ENCODE measurements around the gene HNRNPA2B1. TPM values are rescaled to one million over a fixed set of nuclear protein-coding genes. Genes with fewer than 3 reads are reported as not detected.

HNRNPA2B1 gene
- polyA plus RNA-seq, 1 experiment, result 493 TPM

DNA sequence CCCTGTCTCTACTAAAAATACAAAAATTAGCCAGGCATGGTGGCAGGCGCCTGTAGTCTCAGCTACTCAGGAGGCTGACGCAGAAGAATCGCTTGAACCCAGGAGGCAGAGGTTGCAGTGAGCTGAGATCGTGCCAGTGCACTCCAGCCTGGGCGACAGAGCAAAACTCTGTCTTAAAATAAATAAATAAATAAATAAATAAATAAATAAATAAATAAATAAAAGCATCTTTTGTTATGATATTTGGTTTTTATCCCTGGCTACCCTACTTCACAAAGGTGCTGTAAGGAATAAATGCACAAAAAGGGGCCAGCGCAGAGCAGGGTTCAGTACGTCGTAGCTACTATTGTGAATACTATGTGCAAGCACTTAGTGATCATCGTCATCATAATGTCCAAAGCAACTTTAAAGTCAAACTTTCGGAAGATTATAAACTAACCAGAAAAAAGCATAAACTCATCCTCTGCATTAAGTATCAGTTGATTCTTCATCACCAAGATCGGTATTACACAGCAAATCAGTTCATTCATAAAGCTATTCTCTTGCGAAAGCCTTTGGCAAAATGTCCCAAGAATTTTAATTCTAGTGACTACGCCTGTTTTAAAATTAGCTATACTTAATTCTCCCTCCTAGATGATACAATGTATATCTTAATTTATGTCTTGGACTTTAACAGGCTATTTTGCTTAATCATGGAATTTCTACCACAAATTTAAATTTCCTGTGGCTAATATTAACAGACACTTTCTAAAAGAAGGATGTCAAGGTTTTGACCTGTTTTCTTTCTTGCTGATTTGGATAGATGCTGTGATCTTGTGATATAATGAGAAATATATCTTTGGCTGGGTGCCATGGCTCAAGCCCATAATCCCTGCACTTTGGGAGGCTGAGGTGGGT, 56.1 kb downstream of the HNRNPA2B1 start:
- Histone ChIP-seq H3K27ac (ENCODE audit: low read depth, low read length) (no peak overlapping the region), H3K9me3 (ENCODE audit: control insufficient read depth, insufficient read depth, low read length) (no peaks in the 10 kb centered on the region; the same call in 1 of the 2 replicates), H3K27me3 (ENCODE audit: control insufficient read depth, insufficient read depth, low read length) (no peaks in the 10 kb centered on the region), H3K4me3 (ENCODE audit: low read depth, low read length) (no peak overlapping the region)
- POLR2A ChIA-PET, result interaction anchor here (0.6 to 1.5 kb wide), 2 partner anchors 56 to 768 kb away, joined by 3 to 4 read pairs; partner anchors contain the start of gene HNRNPA2B1
- no peak for DNase-seq (ENCODE audit: low read depth, low spot score)
- CTCF ChIA-PET, result interaction anchor here (0.8 to 1.0 kb wide), 2 partner anchors 32 to 55 kb away, joined by 3 read pairs; no protein-coding TSS in a partner anchor
- TF ChIP-seq, protein P1, sequence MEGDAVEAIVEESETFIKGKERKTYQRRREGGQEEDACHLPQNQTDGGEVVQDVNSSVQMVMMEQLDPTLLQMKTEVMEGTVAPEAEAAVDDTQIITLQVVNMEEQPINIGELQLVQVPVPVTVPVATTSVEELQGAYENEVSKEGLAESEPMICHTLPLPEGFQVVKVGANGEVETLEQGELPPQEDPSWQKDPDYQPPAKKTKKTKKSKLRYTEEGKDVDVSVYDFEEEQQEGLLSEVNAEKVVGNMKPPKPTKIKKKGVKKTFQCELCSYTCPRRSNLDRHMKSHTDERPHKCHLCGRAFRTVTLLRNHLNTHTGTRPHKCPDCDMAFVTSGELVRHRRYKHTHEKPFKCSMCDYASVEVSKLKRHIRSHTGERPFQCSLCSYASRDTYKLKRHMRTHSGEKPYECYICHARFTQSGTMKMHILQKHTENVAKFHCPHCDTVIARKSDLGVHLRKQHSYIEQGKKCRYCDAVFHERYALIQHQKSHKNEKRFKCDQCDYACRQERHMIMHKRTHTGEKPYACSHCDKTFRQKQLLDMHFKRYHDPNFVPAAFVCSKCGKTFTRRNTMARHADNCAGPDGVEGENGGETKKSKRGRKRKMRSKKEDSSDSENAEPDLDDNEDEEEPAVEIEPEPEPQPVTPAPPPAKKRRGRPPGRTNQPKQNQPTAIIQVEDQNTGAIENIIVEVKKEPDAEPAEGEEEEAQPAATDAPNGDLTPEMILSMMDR (IDR thresholded peaks at IDR 0.05; ENCODE audit: low read depth, low read length), result no peak

DNA sequence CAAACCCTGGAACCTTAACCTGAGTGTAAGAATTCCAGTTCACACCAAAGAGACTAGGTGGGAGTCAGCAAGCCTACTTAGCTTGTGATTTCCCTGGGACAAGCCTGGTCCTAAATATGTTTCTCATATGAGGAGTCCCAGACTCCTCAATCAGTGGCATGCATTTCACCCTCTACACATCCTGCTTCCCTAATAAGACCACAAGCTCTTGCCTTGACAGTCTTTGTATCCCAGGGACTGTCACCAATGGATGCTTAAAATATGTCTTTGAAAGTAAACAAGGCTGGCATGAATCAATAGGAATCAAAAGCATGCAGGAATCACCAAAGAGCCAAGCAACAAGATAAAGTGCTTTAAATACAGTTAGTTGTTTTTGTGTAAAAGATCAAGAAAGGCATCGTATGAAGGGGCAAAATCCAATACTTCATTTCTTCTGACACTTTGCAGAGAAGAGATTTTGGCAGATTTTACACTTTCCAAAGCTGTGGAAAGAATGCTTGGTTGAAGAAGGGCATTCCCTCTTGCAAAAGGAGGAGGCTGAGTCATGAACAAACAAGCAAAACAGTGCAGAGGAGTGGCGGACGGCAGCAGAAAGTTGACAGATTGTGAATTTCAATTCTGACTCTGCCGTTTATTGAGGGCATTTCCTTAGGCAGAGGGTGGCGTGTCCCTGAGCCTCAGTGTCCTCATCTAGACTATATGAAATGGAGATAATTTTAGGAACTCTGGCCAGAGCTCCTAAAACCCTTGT, 57.1 kb downstream of the HNRNPA2B1 start:
- DNase-seq (ENCODE audit: low read depth, low spot score), result no peak
- ChIA-PET POLR2A (interaction anchor here (1.5 kb wide), 1 partner anchor 57 kb away, joined by 4 read pairs; the partner anchor contains the start of gene HNRNPA2B1), CTCF (interaction anchor here (0.8 to 1.2 kb wide), 4 partner anchors 31 to 226 kb away, joined by 3 read pairs; no protein-coding TSS in a partner anchor)
- Histone ChIP-seq H3K9me3 (ENCODE audit: control insufficient read depth, insufficient read depth, low read length) (no peaks in the 10 kb centered on the region; the same call in 1 of the 2 replicates), H3K4me3 (ENCODE audit: low read depth, low read length) (no peak overlapping the region), H3K27me3 (ENCODE audit: control insufficient read depth, insufficient read depth, low read length) (no peaks in the 10 kb centered on the region), H3K27ac (ENCODE audit: low read depth, low read length) (no peak overlapping the region)
- TF ChIP-seq, protein P1 (IDR thresholded peaks at IDR 0.05; ENCODE audit: low read depth, low read length), result no peak

DNA sequence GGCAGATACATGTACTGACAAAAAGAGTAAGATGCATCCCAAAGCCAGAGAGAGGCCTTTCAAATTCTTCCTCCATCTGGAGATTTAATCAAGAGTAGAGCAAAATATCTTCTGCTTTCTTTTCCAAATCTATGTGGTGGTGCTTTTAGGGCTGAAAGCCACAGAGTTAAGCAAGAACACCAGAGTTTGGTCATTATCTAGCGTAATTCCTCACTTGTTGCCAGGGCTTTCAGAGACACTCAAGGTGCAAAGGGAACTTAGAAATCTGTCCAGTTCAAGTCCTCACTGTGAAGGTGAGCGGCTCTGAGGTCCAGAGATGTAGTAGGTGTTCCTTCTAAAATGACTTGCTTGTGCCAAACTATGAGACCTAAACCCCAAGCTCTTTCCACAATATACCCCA, 59.5 kb downstream of the HNRNPA2B1 start:
- TF ChIP-seq, protein P1 (IDR thresholded peaks at IDR 0.05; ENCODE audit: low read depth, low read length), result no peak
- Histone ChIP-seq H3K27me3 (ENCODE audit: control insufficient read depth, insufficient read depth, low read length) (no peaks in the 10 kb centered on the region), H3K4me3 (ENCODE audit: low read depth, low read length) (no peak overlapping the region), H3K27ac (ENCODE audit: low read depth, low read length) (no peak overlapping the region), H3K9me3 (ENCODE audit: control insufficient read depth, insufficient read depth, low read length) (no peaks in the 10 kb centered on the region)
- POLR2A ChIA-PET, result no interaction called here
- CTCF ChIA-PET, result no interaction called here
- no peak for DNase-seq (ENCODE audit: low read depth, low spot score)

DNA sequence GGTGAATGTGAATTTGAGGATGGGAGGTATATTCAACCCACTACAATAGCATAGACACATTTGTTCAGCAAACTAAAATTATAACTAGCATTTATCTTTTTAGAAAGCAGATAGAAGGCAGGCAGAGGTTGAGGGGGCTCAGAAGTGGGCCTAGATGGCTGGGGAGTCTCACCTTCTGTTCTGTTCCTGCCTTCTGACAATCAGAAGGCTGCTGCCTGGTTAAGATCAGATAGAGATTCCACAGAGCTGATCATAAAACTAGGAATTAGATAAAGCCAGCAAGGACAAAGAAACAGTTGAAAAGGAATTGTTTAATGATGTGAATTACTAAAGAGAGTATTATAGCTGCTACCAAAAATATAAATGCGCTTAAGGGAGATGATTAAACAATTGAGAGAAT, 60.2 kb downstream of the HNRNPA2B1 start:
- CTCF ChIA-PET, result no interaction called here
- TF ChIP-seq, protein P1 (IDR thresholded peaks at IDR 0.05; ENCODE audit: low read depth, low read length), result no peak
- H3K27ac ChIP-seq (ENCODE audit: low read depth, low read length), result no peak overlapping the region
- peaks cover 4% of the 10 kb centered on the region for H3K27me3 ChIP-seq (ENCODE audit: control insufficient read depth, insufficient read depth, low read length)
- POLR2A ChIA-PET, result no interaction called here
- H3K4me3 ChIP-seq (ENCODE audit: low read depth, low read length), result no peak overlapping the region
- DNase-seq (ENCODE audit: low read depth, low spot score), result no peak
- no peaks in the 10 kb centered on the region for H3K9me3 ChIP-seq (ENCODE audit: control insufficient read depth, insufficient read depth, low read length)

Other genes with a start within 250 kb of the HNRNPA2B1 start
- gene NFE2L3, start 48.5 kb downstream of the HNRNPA2B1 start, polyA plus RNA-seq (2011; rRNA removed), result 50.2 and 63.5 TPM in 2 replicates
- gene CBX3, start 999 bp upstream of the HNRNPA2B1 start, polyA plus RNA-seq (2011; rRNA removed), result 115 and 174 TPM in 2 replicates
- gene SNX10, start 91.1 kb upstream of the HNRNPA2B1 start, polyA plus RNA-seq (2011; rRNA removed), result not detected in 2 replicates